Measurements from ENCODE around the gene ZC3H12A.
"Not testable (repeated sequence)": the region's sequence is repeated elsewhere in the genome, so short reads cannot be mapped to it uniquely, and the experiment has no call there.

DNA sequence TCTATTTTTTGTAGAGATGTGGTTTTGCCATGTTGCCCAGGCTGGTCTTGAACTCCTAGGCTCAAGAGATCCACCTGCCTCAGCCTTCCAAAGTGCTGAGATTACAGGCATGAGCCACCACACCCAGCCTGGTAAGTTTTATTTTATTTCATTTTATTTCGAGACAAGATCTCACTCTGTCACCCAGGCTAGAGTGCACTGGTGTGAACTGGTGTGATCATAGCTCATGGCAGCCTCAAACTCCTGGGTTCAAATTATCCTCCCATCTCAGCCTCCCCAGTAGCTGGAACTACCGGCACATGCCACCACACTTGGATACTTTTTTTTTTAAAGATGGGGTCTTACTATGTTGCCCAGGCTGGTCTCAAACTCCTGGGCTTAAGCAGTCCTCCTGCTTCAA, 28.4 kb downstream of the ZC3H12A start:
- TF ChIP-seq EZH2phosphoT487 (IDR thresholded peaks at IDR 0.05; ENCODE audit: borderline replicate concordance, low read length): not testable (repeated sequence)
- TF ChIP-seq, protein P1, sequence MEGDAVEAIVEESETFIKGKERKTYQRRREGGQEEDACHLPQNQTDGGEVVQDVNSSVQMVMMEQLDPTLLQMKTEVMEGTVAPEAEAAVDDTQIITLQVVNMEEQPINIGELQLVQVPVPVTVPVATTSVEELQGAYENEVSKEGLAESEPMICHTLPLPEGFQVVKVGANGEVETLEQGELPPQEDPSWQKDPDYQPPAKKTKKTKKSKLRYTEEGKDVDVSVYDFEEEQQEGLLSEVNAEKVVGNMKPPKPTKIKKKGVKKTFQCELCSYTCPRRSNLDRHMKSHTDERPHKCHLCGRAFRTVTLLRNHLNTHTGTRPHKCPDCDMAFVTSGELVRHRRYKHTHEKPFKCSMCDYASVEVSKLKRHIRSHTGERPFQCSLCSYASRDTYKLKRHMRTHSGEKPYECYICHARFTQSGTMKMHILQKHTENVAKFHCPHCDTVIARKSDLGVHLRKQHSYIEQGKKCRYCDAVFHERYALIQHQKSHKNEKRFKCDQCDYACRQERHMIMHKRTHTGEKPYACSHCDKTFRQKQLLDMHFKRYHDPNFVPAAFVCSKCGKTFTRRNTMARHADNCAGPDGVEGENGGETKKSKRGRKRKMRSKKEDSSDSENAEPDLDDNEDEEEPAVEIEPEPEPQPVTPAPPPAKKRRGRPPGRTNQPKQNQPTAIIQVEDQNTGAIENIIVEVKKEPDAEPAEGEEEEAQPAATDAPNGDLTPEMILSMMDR (IDR thresholded peaks at IDR 0.05; ENCODE audit: low read depth, low read length, poor library complexity, severe bottlenecking): not testable (repeated sequence)
